ENCODE data around the gene IQSEC1. TPM values are rescaled to one million over a fixed set of nuclear protein-coding genes. Genes with fewer than 3 reads are reported as not detected.

Gene IQSEC1
- total RNA-seq, 1 experiment from 2014 or later: 13.3 TPM

- intact Hi-C loops (cut with micrococcal nuclease; ENCODE audit: unreplicated experiment): no loop called here
- peaks cover 8% of the 10 kb centered on the region for H3K36me3 Mint-ChIP-seq (ENCODE audit: insufficient read depth, unreplicated experiment)
- no peak overlapping the region for H3K27ac Mint-ChIP-seq (ENCODE audit: unreplicated experiment)
- TF ChIP-seq CTCF (IDR thresholded peaks at IDR 0.05; ENCODE audit: unreplicated experiment): no peak
- peak; percentile 68 for DNase-seq
- no TSS peak for BruUV-seq (replicated peaks)
- H3K4me3 Mint-ChIP-seq (ENCODE audit: low read depth, unreplicated experiment): no peak overlapping the region
- no peaks in the 10 kb centered on the region for H3K27me3 Mint-ChIP-seq (ENCODE audit: unreplicated experiment)
- CTCF ChIA-PET: no interaction called here
- peaks cover 55% of the 10 kb centered on the region for H3K4me1 Mint-ChIP-seq (ENCODE audit: low read depth, unreplicated experiment)
- H3K9me3 Mint-ChIP-seq (ENCODE audit: low read depth, unreplicated experiment): peaks cover 3% of the 10 kb centered on the region
Measured at GRCh38 chr3:13025090-13025489, 48.1 kb downstream of the IQSEC1 start.

- Mint-ChIP-seq H3K27ac (ENCODE audit: unreplicated experiment) (no peak overlapping the region), H3K4me1 (ENCODE audit: low read depth, unreplicated experiment) (peaks cover 55% of the 10 kb centered on the region)
Measured at GRCh38 chr3:13024765-13025065, 48.5 kb downstream of the IQSEC1 start.

GRCh38 chr3:13023971-13024764 is 49.1 kb downstream of the IQSEC1 start:
- CTCF ChIA-PET: no interaction called here
- peaks cover 55% of the 10 kb centered on the region for H3K4me1 Mint-ChIP-seq (ENCODE audit: low read depth, unreplicated experiment)
- intact Hi-C loops (cut with micrococcal nuclease; ENCODE audit: unreplicated experiment): no loop called here
- DNase-seq: no peak
- H3K27ac Mint-ChIP-seq (ENCODE audit: unreplicated experiment): no peak overlapping the region
- H3K36me3 Mint-ChIP-seq (ENCODE audit: insufficient read depth, unreplicated experiment): peaks cover 8% of the 10 kb centered on the region
- H3K27me3 Mint-ChIP-seq (ENCODE audit: unreplicated experiment): no peaks in the 10 kb centered on the region
- no peak for TF ChIP-seq CTCF (IDR thresholded peaks at IDR 0.05; ENCODE audit: unreplicated experiment)
- peaks cover 3% of the 10 kb centered on the region for H3K9me3 Mint-ChIP-seq (ENCODE audit: low read depth, unreplicated experiment)
- no TSS peak for BruUV-seq (replicated peaks)
- H3K4me3 Mint-ChIP-seq (ENCODE audit: low read depth, unreplicated experiment): no peak overlapping the region

More at GRCh38 chr3:13024765-13025065, 48.5 kb downstream of the IQSEC1 start:
- H3K9me3 Mint-ChIP-seq (ENCODE audit: low read depth, unreplicated experiment): peaks cover 3% of the 10 kb centered on the region
- no peaks in the 10 kb centered on the region for H3K27me3 Mint-ChIP-seq (ENCODE audit: unreplicated experiment)
- TF ChIP-seq CTCF (IDR thresholded peaks at IDR 0.05; ENCODE audit: unreplicated experiment): no peak
- DNase-seq: no peak
- BruUV-seq (replicated peaks): no TSS peak
- intact Hi-C loops (cut with micrococcal nuclease; ENCODE audit: unreplicated experiment): no loop called here
- H3K36me3 Mint-ChIP-seq (ENCODE audit: insufficient read depth, unreplicated experiment): peaks cover 8% of the 10 kb centered on the region
- CTCF ChIA-PET: no interaction called here
- no peak overlapping the region for H3K4me3 Mint-ChIP-seq (ENCODE audit: low read depth, unreplicated experiment)

GRCh38 chr3:13023235-13023970 is 49.8 kb downstream of the IQSEC1 start:
- intact Hi-C loops (cut with micrococcal nuclease; ENCODE audit: unreplicated experiment): no loop called here

More at GRCh38 chr3:13023235-13023970, 49.8 kb downstream of the IQSEC1 start:
- Mint-ChIP-seq H3K9me3 (ENCODE audit: low read depth, unreplicated experiment) (peaks cover 3% of the 10 kb centered on the region), H3K27me3 (ENCODE audit: unreplicated experiment) (no peaks in the 10 kb centered on the region), H3K27ac (ENCODE audit: unreplicated experiment) (no peak overlapping the region), H3K4me3 (ENCODE audit: low read depth, unreplicated experiment) (no peak overlapping the region), H3K4me1 (ENCODE audit: low read depth, unreplicated experiment) (peaks cover 55% of the 10 kb centered on the region), H3K36me3 (ENCODE audit: insufficient read depth, unreplicated experiment) (peaks cover 8% of the 10 kb centered on the region)
- CTCF ChIA-PET: interaction anchor here (0.9 kb wide), 1 partner anchor 12 kb away, joined by 4 read pairs; no protein-coding TSS in a partner anchor
- DNase-seq: no peak
- no TSS peak for BruUV-seq (replicated peaks)
- TF ChIP-seq CTCF (IDR thresholded peaks at IDR 0.05; ENCODE audit: unreplicated experiment): no peak
